NCI-H146 (cell line): ENCODE data around the gene MID1.

Source experiments
- DNase-seq: peaks from one replicate; lab custom pipeline; 2025; lab: John Stamatoyannopoulos, UW

The MID1 gene

DNA sequence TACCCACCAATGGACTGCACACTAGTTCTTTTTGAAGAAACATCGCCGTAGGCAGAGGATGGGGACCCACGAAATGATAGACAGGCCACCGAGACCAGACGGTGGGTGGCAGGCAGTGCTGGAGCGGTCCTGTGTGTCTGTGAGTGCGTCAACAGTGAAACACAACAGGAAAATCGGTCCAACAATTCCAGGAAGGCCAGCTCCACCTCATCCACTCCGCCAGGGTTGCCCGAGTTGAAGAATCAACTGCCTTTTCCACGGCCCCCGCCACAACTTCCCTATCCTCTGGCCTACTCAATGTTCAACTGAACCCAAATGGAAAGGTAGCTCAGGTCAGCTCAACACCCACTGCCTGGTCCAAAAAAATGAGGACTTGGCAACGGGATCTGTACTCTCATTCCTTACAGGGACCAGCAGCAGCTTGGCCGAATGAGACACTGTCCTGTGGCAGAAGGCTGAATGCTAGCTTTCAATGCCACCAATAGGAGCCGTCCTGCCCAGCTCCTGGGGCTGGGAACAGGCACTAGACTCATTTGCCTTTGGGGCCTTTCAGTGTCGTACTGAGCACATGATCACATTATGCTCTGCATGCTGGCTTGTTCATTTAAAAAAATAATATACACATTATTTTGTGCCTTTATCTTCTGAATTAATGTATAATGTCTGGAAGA, 43.5 kb downstream of the MID1 start:
- no peak for DNase-seq

- DNase-seq = no peak
Measured at GRCh38 chrX:10576186-10576585, 44.2 kb downstream of the MID1 start.

GRCh38 chrX:10574663-10575062, 45.7 kb downstream of the MID1 start:
- no peak for DNase-seq

DNA sequence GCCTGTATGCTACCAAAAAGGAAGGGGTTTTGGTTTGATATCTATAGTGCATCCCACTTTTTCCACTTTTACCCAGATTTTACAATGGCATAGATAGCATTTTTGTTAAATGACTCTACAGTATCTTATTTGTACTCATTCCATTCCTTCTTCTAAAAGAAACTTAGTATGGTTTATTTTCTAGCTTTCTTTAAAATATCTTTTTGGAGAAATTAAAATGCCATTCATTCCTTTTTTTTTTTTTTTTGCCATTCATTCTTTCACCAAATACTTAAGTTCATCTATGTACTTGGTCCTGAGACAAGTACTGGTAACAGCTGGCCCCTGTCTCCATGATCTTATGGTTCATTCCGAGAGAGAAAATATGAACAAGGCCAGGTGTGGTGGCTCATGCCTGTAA, 49.1 kb downstream of the MID1 start:
- no peak for DNase-seq

- no peak for DNase-seq
Measured at GRCh38 chrX:10570601-10571000, 49.8 kb downstream of the MID1 start.

DNA sequence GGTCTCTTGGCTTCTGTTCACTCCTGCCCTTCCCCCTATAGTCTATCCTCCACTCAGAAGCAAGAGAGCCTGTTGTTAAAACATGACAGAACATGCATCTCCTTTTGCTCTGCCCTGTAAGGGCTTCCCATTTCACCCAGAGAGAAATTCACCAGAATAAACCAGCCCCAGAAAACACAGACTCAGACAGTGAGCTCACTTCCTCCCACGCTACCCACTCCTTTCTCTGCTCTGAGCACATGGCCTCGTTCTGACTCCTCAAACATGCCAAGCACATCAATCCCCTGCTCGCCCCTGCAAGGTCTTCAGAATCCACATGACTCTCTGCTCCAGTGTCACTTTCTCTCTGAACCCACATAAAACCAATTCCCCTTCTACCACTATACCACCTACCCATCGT, 50.4 kb downstream of the MID1 start:
- DNase-seq = no peak

DNA sequence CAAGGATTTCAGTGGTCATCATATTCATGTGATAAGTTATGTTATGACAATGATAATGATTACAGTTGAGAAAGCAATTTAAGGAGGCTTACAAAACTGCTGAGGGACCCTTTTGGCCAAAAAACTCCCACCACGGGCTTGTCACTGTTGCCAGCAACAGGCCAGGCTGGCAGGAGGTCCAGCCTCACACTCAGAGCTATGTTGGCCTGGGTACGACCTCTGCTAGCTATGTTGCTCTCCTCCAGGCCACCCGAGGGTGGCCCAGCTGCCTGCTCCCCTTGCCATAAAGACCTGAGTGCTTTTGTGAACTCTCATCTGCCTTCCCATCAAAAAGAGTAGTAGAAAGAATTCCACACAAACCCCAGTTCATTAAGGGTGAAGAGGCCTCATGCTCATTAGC, 52.0 kb downstream of the MID1 start:
- no peak for DNase-seq

- DNase-seq = no peak
Measured at GRCh38 chrX:10567136-10567535, 53.2 kb downstream of the MID1 start.

- no peak for DNase-seq
Measured at GRCh38 chrX:10566716-10567097, 53.7 kb downstream of the MID1 start.

GRCh38 chrX:10564484-10564883, 55.9 kb downstream of the MID1 start:
- no peak for DNase-seq

DNA sequence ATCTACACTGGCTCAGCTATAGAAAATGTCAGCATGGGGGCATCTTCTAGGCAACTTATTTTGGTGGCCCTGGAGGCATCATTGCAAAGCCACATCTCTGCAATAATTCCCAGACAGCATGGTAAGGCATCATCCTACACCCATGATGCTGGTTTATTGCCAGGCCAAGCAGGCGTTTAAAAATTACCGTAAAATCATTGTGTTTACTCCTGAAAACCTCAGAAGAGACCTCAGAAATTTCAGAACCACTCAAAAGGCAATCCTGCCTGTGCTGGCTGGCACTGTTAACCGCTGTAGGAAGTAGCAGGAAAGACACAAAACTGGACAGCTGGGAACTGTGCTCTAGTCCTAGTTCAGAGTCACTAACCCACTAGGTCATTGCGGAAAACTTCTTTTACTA, 63.2 kb downstream of the MID1 start:
- DNase-seq = no peak

- DNase-seq = no peak
Measured at GRCh38 chrX:10556405-10556804, 64.0 kb downstream of the MID1 start.

- DNase-seq = no peak
Measured at GRCh38 chrX:10555846-10556245, 64.5 kb downstream of the MID1 start.

DNA sequence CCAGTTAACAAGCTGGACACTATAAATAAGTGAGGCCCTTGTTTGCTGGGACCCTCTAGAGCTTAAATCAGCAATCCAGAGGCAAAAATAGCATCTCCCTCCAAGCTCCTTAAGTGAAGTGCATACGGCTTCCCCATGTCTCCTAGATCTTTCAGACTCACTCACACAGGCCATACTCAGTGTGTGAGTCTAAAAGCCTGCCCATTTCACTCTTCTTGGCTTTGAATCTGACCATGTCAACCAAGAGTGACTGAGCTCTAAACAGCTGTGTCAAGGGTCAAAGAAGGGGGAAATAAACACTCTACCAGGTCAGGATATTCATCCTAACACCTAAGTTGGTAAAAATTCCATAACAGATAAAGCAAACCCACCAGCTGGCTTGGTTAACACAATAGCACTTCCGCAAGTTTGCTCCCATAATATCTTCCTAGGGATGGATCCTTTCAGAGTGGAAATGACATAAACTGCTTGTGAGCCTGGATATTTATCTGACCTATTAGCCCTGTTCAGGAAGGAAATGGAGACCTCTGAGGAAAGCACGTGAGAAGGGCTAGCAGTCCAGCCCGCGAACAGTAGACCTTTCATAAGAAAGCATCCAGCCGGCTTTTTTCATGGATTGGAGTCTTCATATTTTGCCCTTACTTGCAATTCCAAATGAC, 65.6 kb downstream of the MID1 start:
- DNase-seq = no peak

DNA sequence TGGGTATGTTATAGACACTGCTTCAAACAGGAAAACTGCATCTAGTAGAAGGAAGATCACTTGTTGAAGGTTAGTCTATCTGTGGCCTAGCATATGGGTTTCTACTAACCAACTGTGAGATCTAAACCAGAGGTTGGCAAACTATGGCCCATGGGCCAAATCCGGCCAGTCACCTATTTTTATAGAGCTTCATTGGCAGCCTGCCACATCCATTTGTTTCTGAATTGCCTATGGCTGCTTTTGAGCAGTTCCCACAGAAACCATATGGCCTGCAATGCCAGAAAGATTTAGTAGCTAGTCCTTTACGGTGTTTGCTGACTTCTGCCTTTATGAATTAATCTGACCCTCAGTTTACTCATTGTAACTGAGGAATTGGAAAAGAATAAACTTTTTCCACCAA, 71.1 kb downstream of the MID1 start:
- DNase-seq = no peak

DNA sequence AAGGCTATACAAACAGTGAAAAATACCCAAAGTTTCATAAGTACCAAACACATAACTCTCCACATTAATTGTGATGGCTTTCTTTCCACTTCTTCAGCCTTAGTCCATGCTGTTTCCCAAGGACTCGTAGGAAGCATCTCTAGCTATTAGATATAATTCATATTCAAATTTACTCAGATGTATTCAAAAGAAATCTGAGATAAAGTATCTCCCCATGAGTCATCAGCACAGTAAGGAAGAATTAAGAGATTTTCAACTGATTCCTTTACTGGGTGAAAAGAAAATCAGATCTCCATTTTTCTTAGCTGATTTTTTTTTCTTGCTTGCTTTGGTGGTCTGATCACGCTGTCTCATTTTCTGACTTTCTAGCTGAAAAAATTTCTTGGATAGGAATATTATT, 71.7 kb downstream of the MID1 start:
- no peak for DNase-seq

GRCh38 chrX:10545882-10546281, 74.5 kb downstream of the MID1 start:
- no peak for DNase-seq

GRCh38 chrX:10542586-10542985, 77.8 kb downstream of the MID1 start:
- no peak for DNase-seq

DNA sequence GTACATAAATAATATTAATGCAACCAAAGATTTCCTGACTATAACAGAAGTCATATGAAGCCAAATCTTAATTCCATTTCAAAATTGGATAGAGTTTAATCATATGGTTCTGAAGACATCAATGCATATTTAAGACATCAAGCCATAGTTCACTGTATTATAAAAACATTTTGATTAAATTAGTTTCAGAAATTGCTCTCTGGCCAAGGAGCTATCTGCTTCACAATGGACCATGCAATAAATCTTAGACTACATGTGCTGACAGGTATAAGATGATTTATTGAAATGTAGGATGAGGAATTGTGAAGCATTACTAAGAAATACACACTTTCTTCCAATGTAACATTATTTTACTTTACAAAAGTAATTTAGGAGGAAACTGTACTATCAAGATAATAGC, 81.6 kb downstream of the MID1 start:
- no peak for DNase-seq

GRCh38 chrX:10537308-10537707, 83.1 kb downstream of the MID1 start:
- no peak for DNase-seq

DNA sequence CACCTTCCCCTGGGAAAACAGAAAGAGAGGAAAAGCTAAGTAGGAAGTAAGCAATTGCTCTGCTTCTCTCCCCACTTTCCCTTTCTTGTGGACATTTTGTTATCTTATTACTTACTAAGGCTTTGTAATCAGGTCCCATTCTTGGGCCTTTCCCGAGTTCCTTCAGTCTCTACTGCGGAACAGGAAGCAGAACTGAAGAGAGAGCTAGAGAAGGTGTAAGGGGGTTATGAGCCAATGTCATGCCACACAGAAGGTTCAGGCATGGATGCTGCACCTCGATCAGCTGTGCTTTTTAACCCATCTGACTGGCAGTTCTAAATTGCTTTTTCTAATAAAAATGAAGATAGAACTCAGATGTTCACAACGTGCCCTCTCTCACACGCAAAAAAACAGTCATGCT, 83.6 kb downstream of the MID1 start:
- no peak for DNase-seq

DNA sequence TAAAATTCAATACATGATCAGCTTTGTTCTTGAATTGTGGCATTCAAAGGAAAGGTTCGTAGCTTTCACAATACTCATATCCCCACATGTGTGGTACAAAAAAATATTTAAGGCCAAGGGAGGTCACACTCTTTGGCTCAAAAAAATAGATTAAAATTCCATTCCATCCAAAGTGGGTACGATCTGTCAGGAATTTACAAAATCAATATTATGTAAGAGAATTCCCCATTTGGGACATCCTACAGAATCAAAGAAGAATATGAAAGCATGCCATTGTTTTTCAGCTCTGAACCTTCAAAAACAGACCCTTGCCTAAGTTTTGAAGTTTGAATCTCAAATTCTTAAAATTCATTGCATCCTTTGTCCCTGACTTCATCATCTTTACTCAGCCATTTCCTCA, 85.8 kb downstream of the MID1 start:
- no peak for DNase-seq

GRCh38 chrX:10533696-10534365, 86.6 kb downstream of the MID1 start:
- no peak for DNase-seq

GRCh38 chrX:10531927-10532326, 88.5 kb downstream of the MID1 start:
- no peak for DNase-seq
